HepG2 (cell line): ENCODE results near the gene CFL1. TPM values are rescaled to one million over a fixed set of nuclear protein-coding genes. Genes with fewer than 3 reads are reported as not detected.

Experiments
- BORCS8-MEF2B ChIP-seq: sonication (generic); formaldehyde crosslinking; IDR thresholded peaks from 2 replicates; pipeline ENCODE4 v1.8.0; 2022; ENCODE audit warnings: mild to moderate bottlenecking, missing genetic modification reagents
- CERS6 ChIP-seq: sonication (generic); formaldehyde crosslinking; IDR thresholded peaks from 2 replicates; pipeline ENCODE4 v1.5.0; 2020; ENCODE audit warnings: missing genetic modification reagents
- FOXP4 ChIP-seq: sonication (generic); formaldehyde crosslinking; IDR thresholded peaks from 2 replicates; pipeline ENCODE4 v1.4.0; 2020; ENCODE audit warnings: missing genetic modification reagents
- NFIC ChIP-seq: IDR thresholded peaks from 2 replicates; pipeline ENCODE4 v1.6.1; 2012; ENCODE audit warnings: mild to moderate bottlenecking, low read length, inconsistent platforms
- PAXIP1 ChIP-seq: sonication (generic); formaldehyde crosslinking; conservative IDR thresholded peaks from 2 replicates; pipeline ENCODE4 v1.4.0; 2020; ENCODE audit warnings: mild to moderate bottlenecking, missing genetic modification reagents, moderate library complexity
- SNAPC5 ChIP-seq: sonication (generic); formaldehyde crosslinking; IDR thresholded peaks from 2 replicates; pipeline ENCODE4 v1.8.1; 2023; ENCODE audit warnings: mild to moderate bottlenecking, missing genetic modification reagents, borderline replicate concordance
- ZBTB39 ChIP-seq: sonication (generic); formaldehyde crosslinking; IDR thresholded peaks from 2 replicates; pipeline ENCODE4 v1.5.0; 2020; ENCODE audit warnings: missing genetic modification reagents
- ZHX1 ChIP-seq: sonication (generic); formaldehyde crosslinking; IDR thresholded peaks from 2 replicates; pipeline ENCODE4 v1.8.1; 2022; ENCODE audit warnings: low read depth, mild to moderate bottlenecking, missing genetic modification reagents
- ZNF253 ChIP-seq: sonication (generic); formaldehyde crosslinking; IDR thresholded peaks from 2 replicates; pipeline ENCODE4 v1.8.0; 2022; ENCODE audit warnings: mild to moderate bottlenecking, missing genetic modification reagents, borderline replicate concordance
- ZNF274 ChIP-seq: sonication (generic); formaldehyde crosslinking; IDR thresholded peaks from 2 replicates; pipeline ENCODE4 v1.5.1; 2020; ENCODE audit warnings: mild to moderate bottlenecking, missing genetic modification reagents
- ZNF317 ChIP-seq: sonication (generic); formaldehyde crosslinking; IDR thresholded peaks from 2 replicates; pipeline ENCODE4 v1.5.0; 2020; ENCODE audit warnings: mild to moderate bottlenecking, missing genetic modification reagents
- ZNF816 ChIP-seq: sonication (generic); formaldehyde crosslinking; IDR thresholded peaks from 2 replicates; pipeline ENCODE4 v1.8.0; 2022; ENCODE audit warnings: missing genetic modification reagents, mild to moderate bottlenecking, borderline replicate concordance
- ZSCAN30 ChIP-seq: sonication (generic); formaldehyde crosslinking; IDR thresholded peaks from 2 replicates; pipeline ENCODE4 v1.5.0; 2020; ENCODE audit warnings: mild to moderate bottlenecking, missing genetic modification reagents
- polyA plus RNA-seq, 8 experiments: library from polyadenylated mRNA; depleted of rRNA in 3 of 8; stranded (reverse) in 7 of 8; unstranded in 1 of 8; fragments of >200 nt; fragmentation: Illumina TruSeq in 4 of 8; extraction: Trizol in 4 of 8; gene quantifications; 2 replicates each; pipeline versions ENCODE4 v1.2.1 to v1.2.3, GENCODE V29; 2011 to 2016; ENCODE audit warnings: low read depth in 4 of 8, missing spikeins in 1 of 8, mixed read lengths in 1 of 8; ENCODE audit not compliant: insufficient read depth in 1 of 8
- total RNA-seq, 5 experiments: library from RNA; depleted of rRNA; stranded (reverse); fragments of >200 nt; fragmentation: Illumina TruSeq; extraction: Trizol; gene quantifications; 2 replicates each; pipeline ENCODE4 v1.2.3, GENCODE V29; 2016; ENCODE audit warnings: low read depth in 1 of 5

Gene CFL1
- total and polyA plus RNA-seq, 2 of the 13 experiments (the other 11 are each of a cell fraction or from before 2014, with no cell fraction given) = 379 to 383 TPM

GRCh38 chr11:65900125-65900898, 42.3 kb upstream of the CFL1 start, which contains the start of gene FOSL1 (continued):
- TF ChIP-seq FOXP4 (CRISPR knock-in tag) (no peak), SNAPC5 (CRISPR knock-in tag) (no peak), ZSCAN30 (CRISPR knock-in tag) (no peak), ZNF253 (no peak), ZNF816 (CRISPR knock-in tag) (no peak), BORCS8-MEF2B (no peak), ZNF317 (CRISPR knock-in tag) (no peak), ZBTB39 (CRISPR knock-in tag) (no peak), ZNF274 (CRISPR knock-in tag) (no peak), NFIC (no peak), PAXIP1 (no peak), ZHX1 (no peak), CERS6 (no peak)
